Transverse colon (tissue), 3 donors: ENCODE results near the gene THBS2.

Source experiments
- EP300 ChIP-seq: sonication (generic); formaldehyde crosslinking; IDR thresholded peaks from one replicate; pipeline ENCODE4 v1.6.1; 2017; ENCODE audit warnings: antibody characterized with exemption, low read depth
- POLR2A ChIP-seq: fragments of 450-650 bp; IDR thresholded peaks from one replicate; pipeline ENCODE4 v1.6.1; 2016; ENCODE audit warnings: antibody characterized with exemption, mild to moderate bottlenecking, moderate library complexity
- TF ChIP-seq, protein P1 (sequence below), 5 experiments: fragments of 200-600 bp in 3 of 5; fragments of 450-650 bp in 2 of 5; sonication (generic) in 3 of 5; IDR thresholded peaks; 1 replicate in 2 of 5; 2 replicates in 3 of 5; pipeline ENCODE4 v1.5.1; 2016 to 2017; ENCODE audit warnings: antibody characterized with exemption in 5 of 5, inconsistent platforms in 3 of 5, mild to moderate bottlenecking in 2 of 5, moderate library complexity in 1 of 5

DNA sequence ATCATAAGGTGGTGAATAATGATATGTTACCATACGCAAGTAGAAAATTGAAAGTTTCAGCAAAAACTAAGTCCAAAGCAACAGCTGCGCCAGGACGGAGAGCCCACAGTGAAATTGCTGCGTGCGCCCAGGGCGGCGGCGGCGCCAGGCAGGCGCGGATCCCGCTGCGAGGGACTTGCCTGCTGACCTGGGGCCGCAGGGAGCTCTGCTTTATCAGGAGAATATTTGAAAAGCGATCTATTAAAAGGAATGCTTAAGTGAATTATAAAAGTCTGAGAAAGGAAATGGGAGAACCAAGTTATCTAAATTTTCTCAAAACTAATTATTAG lies 85.4 kb downstream of the THBS2 start:
- TF ChIP-seq, protein P1, sequence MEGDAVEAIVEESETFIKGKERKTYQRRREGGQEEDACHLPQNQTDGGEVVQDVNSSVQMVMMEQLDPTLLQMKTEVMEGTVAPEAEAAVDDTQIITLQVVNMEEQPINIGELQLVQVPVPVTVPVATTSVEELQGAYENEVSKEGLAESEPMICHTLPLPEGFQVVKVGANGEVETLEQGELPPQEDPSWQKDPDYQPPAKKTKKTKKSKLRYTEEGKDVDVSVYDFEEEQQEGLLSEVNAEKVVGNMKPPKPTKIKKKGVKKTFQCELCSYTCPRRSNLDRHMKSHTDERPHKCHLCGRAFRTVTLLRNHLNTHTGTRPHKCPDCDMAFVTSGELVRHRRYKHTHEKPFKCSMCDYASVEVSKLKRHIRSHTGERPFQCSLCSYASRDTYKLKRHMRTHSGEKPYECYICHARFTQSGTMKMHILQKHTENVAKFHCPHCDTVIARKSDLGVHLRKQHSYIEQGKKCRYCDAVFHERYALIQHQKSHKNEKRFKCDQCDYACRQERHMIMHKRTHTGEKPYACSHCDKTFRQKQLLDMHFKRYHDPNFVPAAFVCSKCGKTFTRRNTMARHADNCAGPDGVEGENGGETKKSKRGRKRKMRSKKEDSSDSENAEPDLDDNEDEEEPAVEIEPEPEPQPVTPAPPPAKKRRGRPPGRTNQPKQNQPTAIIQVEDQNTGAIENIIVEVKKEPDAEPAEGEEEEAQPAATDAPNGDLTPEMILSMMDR (IDR thresholded peaks at IDR 0.05): no peak
- TF ChIP-seq EP300: no peak
- no peak for TF ChIP-seq POLR2A
